ENCODE results near the gene TMEM218. TPM values are rescaled to one million over a fixed set of nuclear protein-coding genes. Genes with fewer than 3 reads are reported as not detected.

TMEM218 gene
- total RNA-seq, 1 experiment from 2014 or later = 20.5 TPM

DNA sequence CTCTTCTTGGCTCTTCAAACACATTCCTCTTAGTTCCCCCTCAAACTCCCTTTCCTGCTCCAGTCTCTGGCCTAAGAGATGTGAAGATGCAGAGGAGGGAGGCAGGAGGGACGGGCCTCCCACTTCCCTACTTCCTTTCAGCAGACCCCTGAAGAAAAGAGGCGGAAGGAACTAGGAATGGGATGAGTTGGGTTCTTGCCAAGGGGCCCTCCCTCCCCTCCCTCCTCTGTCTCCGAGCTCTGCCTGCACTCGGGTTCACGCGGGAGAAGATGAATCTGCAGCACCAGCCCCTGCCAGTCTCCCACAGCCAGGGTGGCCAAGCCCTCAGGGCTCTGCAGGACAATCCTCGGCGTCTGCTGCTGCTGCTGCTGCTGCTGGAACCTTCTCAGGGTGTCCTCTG lies 28.8 kb upstream of the TMEM218 start:
- Histone ChIP-seq H3K27ac (no peak overlapping the region), H3F3A (ENCODE audit: insufficient read depth, low read depth) (no peaks in the 10 kb centered on the region), H3K4me2 (no peak overlapping the region), H3K27me3 (ENCODE audit: insufficient read depth, low read depth) (no peaks in the 10 kb centered on the region), H3K4me1 (replicated peaks; ENCODE audit: insufficient read depth) (no peaks in the 10 kb centered on the region), H3K36me3 (ENCODE audit: low read depth) (no peaks in the 10 kb centered on the region), H3K9me2 (ENCODE audit: insufficient read depth) (no peaks in the 10 kb centered on the region), H4K20me1 (ENCODE audit: insufficient read depth) (no peaks in the 10 kb centered on the region), H3K4me3 (no peak overlapping the region), H3K9me3 (ENCODE audit: insufficient read depth, low read depth) (no peaks in the 10 kb centered on the region), H2AFZ (no peak overlapping the region), H3K79me2 (ENCODE audit: low read depth) (no peaks in the 10 kb centered on the region)
- ChIA-PET CTCF (no interaction called here), POLR2A (ENCODE audit: unreplicated experiment) (no interaction called here)
- DNase-seq = no peak
- intact Hi-C loops (cut with micrococcal nuclease; ENCODE audit: unreplicated experiment) = loop anchor here (5.0 kb wide), 1 partner anchor 263 kb away; no protein-coding TSS in a partner anchor
- BruUV-seq (replicated peaks) = no TSS peak
- TF ChIP-seq EZH2 (IDR thresholded peaks at IDR 0.05; ENCODE audit: low read depth) = no peak
- TF ChIP-seq, protein P1, sequence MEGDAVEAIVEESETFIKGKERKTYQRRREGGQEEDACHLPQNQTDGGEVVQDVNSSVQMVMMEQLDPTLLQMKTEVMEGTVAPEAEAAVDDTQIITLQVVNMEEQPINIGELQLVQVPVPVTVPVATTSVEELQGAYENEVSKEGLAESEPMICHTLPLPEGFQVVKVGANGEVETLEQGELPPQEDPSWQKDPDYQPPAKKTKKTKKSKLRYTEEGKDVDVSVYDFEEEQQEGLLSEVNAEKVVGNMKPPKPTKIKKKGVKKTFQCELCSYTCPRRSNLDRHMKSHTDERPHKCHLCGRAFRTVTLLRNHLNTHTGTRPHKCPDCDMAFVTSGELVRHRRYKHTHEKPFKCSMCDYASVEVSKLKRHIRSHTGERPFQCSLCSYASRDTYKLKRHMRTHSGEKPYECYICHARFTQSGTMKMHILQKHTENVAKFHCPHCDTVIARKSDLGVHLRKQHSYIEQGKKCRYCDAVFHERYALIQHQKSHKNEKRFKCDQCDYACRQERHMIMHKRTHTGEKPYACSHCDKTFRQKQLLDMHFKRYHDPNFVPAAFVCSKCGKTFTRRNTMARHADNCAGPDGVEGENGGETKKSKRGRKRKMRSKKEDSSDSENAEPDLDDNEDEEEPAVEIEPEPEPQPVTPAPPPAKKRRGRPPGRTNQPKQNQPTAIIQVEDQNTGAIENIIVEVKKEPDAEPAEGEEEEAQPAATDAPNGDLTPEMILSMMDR (conservative IDR thresholded peaks at IDR 0.05) = no peak

DNA sequence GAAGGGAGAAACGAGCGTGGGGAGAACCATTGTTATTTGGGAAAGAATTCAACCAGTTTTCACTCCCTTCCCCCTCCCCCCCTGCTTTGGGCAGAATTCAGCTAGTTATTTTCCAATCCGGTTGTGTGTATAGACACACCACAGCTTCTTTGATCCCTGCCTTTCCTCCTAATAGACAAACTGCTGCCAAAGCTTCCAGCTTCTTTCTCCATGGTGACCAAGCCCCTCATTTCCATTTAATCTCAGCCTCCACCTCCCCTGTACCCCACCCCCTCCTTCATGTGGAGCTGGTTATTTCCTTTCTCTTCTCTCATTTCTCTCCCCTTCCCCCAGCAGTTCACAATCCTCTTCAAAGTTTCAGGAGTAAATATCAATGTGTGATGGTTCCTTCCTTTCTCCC lies 28.4 kb upstream of the TMEM218 start:
- no peaks in the 10 kb centered on the region for H3K9me2 ChIP-seq (ENCODE audit: insufficient read depth)
- no peaks in the 10 kb centered on the region for H3K36me3 ChIP-seq (ENCODE audit: low read depth)
- intact Hi-C loops (cut with micrococcal nuclease; ENCODE audit: unreplicated experiment) = loop anchor here (5.0 kb wide), 1 partner anchor 262 kb away; no protein-coding TSS in a partner anchor
- H3F3A ChIP-seq (ENCODE audit: insufficient read depth, low read depth) = no peaks in the 10 kb centered on the region
- ChIA-PET POLR2A (ENCODE audit: unreplicated experiment) (no interaction called here), CTCF (no interaction called here)
- H4K20me1 ChIP-seq (ENCODE audit: insufficient read depth) = no peaks in the 10 kb centered on the region
- H3K79me2 ChIP-seq (ENCODE audit: low read depth) = no peaks in the 10 kb centered on the region
- H3K27ac ChIP-seq = no peak overlapping the region
- no TSS peak for BruUV-seq (replicated peaks)
- no peaks in the 10 kb centered on the region for H3K9me3 ChIP-seq (ENCODE audit: insufficient read depth, low read depth)
- H3K27me3 ChIP-seq (ENCODE audit: insufficient read depth, low read depth) = no peaks in the 10 kb centered on the region
- H3K4me1 ChIP-seq (replicated peaks; ENCODE audit: insufficient read depth) = no peaks in the 10 kb centered on the region
- no peak overlapping the region for H3K4me3 ChIP-seq
- no peak overlapping the region for H3K4me2 ChIP-seq
- no peak for TF ChIP-seq EZH2 (IDR thresholded peaks at IDR 0.05; ENCODE audit: low read depth)
- TF ChIP-seq, protein P1 (conservative IDR thresholded peaks at IDR 0.05) = no peak
- H2AFZ ChIP-seq = no peak overlapping the region
- DNase-seq = no peak

DNA sequence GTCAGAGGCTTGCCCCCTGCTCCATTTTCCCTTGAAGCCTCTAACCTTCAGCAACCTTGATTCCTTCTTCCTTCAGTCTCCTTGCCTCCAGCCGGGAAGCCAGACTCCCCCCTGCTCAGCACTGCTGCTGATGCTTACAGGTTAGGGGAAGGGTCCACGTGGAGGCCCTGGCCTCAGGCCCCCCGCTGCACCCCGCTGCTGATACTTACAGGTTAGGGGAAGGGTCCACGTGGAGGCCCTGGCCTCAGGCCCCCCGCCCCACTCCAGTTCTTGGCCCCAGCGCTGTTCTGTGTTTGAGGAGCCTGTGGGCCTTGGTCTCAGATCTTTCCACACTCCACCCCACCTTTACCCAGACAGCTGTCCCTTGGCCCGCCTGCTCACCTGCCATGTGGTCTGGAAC lies 27.5 kb upstream of the TMEM218 start:
- Histone ChIP-seq H3K27me3 (ENCODE audit: insufficient read depth, low read depth) (no peaks in the 10 kb centered on the region), H3K9me2 (ENCODE audit: insufficient read depth) (no peaks in the 10 kb centered on the region), H3K9me3 (ENCODE audit: insufficient read depth, low read depth) (no peaks in the 10 kb centered on the region), H3F3A (ENCODE audit: insufficient read depth, low read depth) (no peaks in the 10 kb centered on the region), H4K20me1 (ENCODE audit: insufficient read depth) (no peaks in the 10 kb centered on the region), H3K4me3 (no peak overlapping the region), H3K27ac (no peak overlapping the region), H3K79me2 (ENCODE audit: low read depth) (no peaks in the 10 kb centered on the region), H3K4me2 (no peak overlapping the region), H2AFZ (no peak overlapping the region), H3K4me1 (replicated peaks; ENCODE audit: insufficient read depth) (no peaks in the 10 kb centered on the region), H3K36me3 (ENCODE audit: low read depth) (no peaks in the 10 kb centered on the region)
- intact Hi-C loops (cut with micrococcal nuclease; ENCODE audit: unreplicated experiment) = no loop called here
- BruUV-seq (replicated peaks) = no TSS peak
- no peak for DNase-seq
- TF ChIP-seq, protein P1 (conservative IDR thresholded peaks at IDR 0.05) = no peak
- no peak for TF ChIP-seq EZH2 (IDR thresholded peaks at IDR 0.05; ENCODE audit: low read depth)
- CTCF ChIA-PET = no interaction called here
- POLR2A ChIA-PET (ENCODE audit: unreplicated experiment) = no interaction called here

Data from PC-9 (cell line).